GM18508 (cell line): ENCODE measurements around the gene FAM135A.

Experiments
- ATAC-seq: cut with Tn5 transposase; IDR thresholded peaks from one replicate; pipeline ENCODE4 v1.9.1; 2021; ENCODE audit warnings: moderate number of reproducible peaks; ENCODE audit not compliant: insufficient read depth, unreplicated experiment

FAM135A gene

GRCh38 chr6:70413114-70413991 is at the start of gene FAM135A:
FAM135A (plus strand) TSS chr6:70413508; CDS start chr6:70428343, 14,835 bp downstream.
- peak; percentile 72 for ATAC-seq

- no peak for ATAC-seq
Observed at GRCh38 chr6:70363741-70364493, 49.4 kb upstream of the FAM135A start.

GRCh38 chr6:70369332-70369950 is 43.9 kb upstream of the FAM135A start:
- ATAC-seq, result peak; percentile 63

- ATAC-seq, result no peak
Observed at GRCh38 chr6:70370496-70370895, 42.8 kb upstream of the FAM135A start.

DNA sequence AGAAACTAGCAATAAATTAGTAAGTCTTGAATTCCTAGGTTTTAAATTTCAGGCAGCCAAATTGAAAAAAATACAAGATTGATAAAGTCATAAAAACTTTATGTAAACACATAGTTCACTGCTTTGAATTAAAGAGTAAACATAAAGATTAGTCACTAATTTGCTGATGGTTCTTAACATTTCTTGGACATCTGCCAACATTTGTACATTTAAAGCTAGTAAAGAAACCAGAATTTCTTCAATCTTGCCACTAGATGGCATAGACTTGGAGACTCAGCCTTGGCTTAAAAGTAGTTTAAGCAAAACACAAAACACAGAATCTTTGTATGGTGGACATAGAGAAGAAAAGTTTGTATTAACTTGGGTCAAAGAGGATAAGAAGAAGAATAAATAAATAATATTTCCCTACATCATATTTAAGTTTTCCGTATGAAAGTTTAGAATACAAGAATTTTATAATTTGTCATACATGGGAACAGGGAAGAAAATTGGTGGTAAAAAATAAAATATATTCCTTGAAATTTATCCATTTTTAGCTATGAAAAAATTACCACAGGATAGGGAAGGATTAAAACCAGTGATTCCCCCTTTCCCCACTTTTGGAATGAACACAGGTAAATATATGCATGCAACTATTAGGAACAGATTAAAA is 41.7 kb upstream of the FAM135A start:
- no peak for ATAC-seq

DNA sequence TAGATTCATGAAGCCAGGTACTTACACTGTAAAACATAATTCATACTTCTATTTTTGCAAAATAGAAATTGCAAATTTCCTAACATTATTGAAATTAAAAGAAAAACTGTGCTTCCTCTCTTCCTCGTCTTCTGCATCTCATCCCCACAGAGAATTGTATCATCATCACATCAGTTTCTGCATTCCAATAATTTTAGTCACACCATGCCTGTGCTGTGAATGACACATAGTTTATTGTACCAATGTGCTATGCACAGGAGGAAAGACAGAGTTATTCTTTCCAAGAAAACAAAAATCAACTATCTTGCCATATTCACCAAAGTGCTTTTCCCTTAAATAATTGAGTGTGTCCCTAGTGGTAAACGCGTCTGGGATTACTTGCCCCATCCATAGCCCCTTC is 38.1 kb upstream of the FAM135A start:
- no peak for ATAC-seq

GRCh38 chr6:70375882-70376281 is 37.4 kb upstream of the FAM135A start:
- ATAC-seq, result no peak

DNA sequence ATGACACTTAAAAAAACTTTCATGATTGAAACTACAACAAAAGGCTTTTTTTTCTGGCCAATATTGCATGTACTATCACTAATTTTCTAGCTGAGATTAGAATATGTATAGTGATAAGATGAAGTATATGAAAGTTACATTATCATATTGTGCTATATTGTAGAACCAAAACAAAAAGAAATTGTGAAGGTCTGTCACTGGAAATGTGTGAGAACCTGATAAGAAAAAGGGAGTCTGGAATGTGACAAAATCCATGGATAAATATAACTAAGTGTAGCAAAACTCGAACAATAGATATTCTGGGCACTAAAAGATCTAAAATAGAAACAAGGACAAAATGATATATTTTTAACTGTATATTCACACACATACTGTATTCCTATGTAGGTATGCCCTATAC is 36.7 kb upstream of the FAM135A start:
- ATAC-seq, result no peak

GRCh38 chr6:70377372-70377771 is 35.9 kb upstream of the FAM135A start:
- ATAC-seq, result no peak

- ATAC-seq, result peak; percentile 38
Observed at GRCh38 chr6:70379473-70380013, 33.8 kb upstream of the FAM135A start.

DNA sequence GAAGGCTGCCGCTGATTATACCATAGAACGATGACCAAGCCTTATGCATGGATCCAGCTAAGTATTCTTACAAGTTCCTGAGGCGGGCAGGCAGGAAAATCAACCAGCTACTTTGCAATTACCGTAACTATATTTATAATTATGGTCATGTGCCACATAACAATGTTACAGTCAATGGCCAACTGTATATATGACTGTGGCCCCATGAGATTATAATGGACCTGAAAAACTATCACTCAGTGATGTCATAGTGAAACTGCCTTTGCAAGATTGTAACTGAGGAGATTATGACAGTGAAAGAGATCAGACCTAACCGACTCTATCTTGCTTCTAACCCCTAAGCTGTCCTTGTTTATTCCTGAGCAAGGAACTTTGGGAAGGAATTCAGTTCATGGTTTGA is 33.1 kb upstream of the FAM135A start:
- peak; percentile 95 for ATAC-seq

GRCh38 chr6:70380771-70381416 is 32.4 kb upstream of the FAM135A start:
- no peak for ATAC-seq

DNA sequence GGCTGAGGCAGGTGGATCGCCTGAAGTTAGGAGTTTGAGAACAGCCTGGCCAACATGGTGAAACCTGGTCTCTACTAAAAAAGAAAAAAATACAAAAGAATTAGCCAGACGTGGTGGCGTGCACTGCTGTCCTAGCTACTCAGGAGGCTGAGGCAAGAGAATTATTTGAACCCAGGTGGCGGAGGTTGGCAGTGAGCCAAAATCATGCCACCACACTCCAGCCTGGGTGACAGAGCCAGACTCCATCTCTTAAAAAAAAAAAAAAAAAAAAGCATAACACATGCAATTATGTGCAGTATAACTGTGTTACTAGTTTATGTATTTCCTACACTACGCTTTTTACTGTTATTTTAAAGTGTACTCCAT is 31.9 kb upstream of the FAM135A start:
- ATAC-seq, result no peak

- ATAC-seq, result no peak
Observed at GRCh38 chr6:70385901-70386300, 27.4 kb upstream of the FAM135A start.

GRCh38 chr6:70388814-70389213 is 24.5 kb upstream of the FAM135A start:
- ATAC-seq, result no peak

DNA sequence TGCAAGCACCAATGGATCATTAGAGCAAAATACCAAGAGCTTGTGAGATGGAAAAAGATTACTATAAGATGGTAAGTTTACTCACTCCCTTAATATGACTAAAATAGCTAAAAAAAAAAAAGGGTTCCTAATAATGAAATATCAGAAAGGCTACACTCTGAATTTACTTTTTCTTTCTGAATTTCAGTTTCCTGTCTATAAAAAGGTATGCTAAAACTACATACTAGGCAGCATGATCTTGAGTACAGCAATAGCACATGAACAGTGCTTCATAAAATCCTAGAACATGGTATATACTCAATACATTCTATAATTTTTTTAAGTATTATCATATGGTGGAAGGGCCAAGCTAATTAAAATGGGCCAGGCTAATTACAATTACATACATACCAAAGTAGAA is 24.0 kb upstream of the FAM135A start:
- no peak for ATAC-seq

GRCh38 chr6:70390067-70390466 is 23.2 kb upstream of the FAM135A start:
- ATAC-seq, result no peak

DNA sequence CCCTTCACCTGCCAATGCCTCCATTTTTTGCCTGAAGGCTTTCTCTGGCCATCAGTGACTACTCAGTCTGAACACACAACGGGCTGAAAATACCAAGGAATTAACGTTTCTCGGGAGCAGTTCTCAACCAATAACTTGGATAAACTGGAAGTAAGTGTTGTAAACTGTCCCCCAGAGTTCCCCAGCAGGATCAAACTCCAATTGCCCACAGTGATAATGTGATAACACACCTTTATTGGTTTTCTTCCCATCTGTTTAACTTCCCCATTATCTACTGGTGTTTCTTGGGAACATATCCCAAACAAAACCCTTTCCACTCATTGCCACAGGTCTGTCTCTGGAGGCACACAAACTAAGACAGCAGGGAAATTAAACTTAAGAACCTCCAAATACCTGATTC is 21.8 kb upstream of the FAM135A start:
- ATAC-seq, result no peak

GRCh38 chr6:70394518-70395300 is 18.6 kb upstream of the FAM135A start:
- ATAC-seq, result no peak
